HG03565 (cell line): ENCODE measurements around the gene CAMSAP2.

Experiments used
- ATAC-seq: cut with Tn5 transposase; IDR thresholded peaks from one replicate; pipeline ENCODE4 v1.9.1; 2021; ENCODE audit warnings: mild to moderate bottlenecking, moderate library complexity; ENCODE audit not compliant: unreplicated experiment

The CAMSAP2 gene

GRCh38 chr1:200895801-200896530 lies 157.3 kb downstream of the CAMSAP2 start:
- no peak for ATAC-seq

DNA sequence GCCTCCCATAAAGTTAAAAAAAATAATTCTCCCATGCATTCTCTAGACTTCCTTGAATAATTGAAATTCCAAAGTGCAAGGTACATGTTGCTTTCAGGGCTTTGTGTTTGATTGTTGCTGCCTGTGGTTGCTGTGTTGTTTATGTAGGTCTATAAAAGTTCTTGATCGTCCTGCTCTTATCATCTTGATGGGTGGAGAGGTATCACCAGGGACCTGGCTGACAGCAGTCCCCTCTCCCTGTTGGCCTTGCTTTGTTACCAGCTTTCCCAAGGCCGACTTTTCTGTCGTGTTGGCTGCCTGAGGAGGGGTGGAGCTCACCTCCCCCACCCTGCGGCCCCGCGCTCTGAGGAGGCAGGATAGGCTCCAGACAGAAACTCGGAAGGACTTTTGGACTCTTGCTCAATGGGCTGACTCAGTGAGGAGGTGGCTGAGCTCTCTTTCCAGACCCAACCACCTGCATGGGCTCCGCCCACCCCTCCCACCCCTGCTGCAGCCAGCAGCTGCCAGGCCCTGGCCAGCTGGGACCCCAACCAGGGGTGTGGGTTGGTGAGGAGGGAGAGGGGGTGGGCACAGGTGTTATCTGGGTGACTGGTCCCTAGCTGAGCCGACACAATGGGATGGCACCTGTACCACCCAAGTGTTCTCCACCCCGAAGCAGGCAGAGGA lies 158.0 kb downstream of the CAMSAP2 start:
- no peak for ATAC-seq

DNA sequence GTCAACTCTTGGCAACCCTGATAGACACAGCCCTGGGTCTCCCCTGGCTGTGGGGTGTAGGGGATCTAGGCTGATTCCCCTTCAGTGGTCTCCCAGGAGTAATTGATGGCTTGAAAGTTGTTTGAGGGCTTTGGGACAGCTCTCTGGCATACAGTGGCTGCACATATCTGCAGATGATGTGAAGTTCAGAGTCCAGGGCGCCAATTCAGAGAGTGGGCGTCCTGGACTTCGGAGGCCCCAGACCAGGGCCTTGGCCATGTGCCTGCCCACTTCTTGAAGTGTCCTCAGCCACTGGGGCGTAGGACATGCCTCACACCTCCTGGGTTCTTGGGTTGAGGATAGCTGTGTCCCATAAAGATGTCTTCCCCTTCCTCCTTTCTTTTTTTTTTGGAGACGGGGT lies 158.6 kb downstream of the CAMSAP2 start:
- ATAC-seq: no peak

GRCh38 chr1:200899015-200899386 lies 160.3 kb downstream of the CAMSAP2 start:
- ATAC-seq: no peak

GRCh38 chr1:200899451-200899915 lies 160.8 kb downstream of the CAMSAP2 start:
- no peak for ATAC-seq

DNA sequence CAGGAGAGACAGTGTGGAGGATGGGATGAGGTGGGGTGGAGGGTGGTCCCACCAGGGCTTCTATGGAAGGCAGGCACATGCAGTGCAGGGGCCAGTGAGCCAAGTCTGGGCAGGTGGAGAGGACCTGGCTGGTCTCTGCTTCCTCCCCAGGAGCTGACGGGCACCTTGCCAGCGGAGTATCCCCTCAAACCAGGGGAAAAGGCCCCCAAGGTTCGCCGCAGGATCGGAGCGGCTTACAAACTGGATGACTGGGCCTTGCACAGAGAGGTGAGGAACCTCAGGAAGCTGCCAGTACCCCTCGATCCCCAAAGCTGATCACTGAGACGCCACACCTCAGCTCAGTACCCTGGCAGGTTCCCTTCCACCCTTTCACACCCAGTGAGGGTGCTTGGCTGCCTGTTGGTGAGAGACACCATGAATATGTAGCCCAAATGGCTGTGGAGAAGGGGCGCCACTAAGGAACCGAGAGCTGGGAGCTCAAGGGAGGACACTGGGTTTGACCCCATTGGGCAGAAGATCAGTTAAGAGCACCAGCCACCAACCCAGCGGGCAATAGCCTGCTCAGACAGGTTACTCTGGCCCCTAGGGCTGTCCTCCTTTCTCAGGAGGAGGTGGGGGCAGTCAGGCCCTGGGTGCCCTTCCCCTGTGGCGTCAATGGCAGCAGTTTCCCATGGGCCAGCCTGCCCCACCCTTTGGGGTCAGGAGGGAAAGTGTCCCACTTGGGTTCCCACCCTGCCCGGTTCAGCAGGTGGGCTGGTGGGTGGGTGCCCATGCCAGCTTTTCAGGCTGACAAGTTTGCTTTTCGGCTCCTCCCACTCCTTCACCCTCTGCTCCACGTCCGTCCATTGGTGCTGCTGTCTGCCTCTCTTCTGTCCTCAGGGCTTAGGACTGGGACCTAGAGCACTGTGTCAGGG lies 161.5 kb downstream of the CAMSAP2 start:
- no peak for ATAC-seq

DNA sequence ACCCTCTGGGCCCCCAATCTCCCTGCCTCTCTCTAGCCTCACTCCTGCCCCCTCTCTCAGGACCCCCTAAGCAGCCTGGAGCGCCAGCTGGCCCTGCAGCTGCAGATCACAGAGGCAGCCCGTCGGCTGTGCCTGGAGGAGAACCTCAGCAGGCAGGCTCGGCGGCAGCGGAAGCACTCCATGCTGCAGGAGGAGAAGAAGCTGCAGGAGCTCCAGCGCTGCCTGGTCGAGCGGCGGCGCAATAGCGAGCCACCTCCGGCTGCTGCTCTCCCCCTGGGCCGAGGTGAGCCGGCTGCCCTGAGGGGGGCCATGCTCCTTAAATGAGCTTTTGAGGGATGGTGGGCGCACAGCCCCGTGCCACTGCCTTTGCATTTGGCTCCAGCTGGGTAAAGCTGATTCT lies 162.2 kb downstream of the CAMSAP2 start:
- ATAC-seq: no peak

DNA sequence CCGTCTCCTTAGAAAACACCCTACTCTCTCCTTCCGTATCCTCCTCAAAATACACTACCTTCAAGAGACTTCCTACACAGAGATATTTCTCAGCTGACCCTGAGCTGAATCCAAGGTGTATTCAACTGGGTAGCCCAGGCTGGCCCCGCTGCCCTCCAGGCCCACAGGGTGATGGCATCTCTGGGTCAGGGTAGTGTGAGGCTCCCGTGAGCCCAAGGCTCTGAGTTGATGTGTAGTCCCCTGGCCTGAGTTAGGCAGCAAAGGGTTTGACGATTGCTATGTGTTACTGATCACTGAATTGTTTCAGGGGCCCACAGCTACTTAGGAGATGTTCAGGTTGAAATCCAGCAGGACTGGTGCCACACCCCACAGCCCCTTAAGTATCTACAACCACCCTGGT lies 162.7 kb downstream of the CAMSAP2 start:
- ATAC-seq: no peak

GRCh38 chr1:200901796-200902444 lies 163.2 kb downstream of the CAMSAP2 start:
- ATAC-seq: no peak

- no peak for ATAC-seq
These were observed 165.1 kb downstream of the CAMSAP2 start for GRCh38 chr1:200903793-200904192.

- ATAC-seq: no peak
These were observed 166.1 kb downstream of the CAMSAP2 start for GRCh38 chr1:200904772-200905171.

- ATAC-seq: peak; percentile 61
These were observed 166.8 kb downstream of the CAMSAP2 start for GRCh38 chr1:200905411-200906052.

DNA sequence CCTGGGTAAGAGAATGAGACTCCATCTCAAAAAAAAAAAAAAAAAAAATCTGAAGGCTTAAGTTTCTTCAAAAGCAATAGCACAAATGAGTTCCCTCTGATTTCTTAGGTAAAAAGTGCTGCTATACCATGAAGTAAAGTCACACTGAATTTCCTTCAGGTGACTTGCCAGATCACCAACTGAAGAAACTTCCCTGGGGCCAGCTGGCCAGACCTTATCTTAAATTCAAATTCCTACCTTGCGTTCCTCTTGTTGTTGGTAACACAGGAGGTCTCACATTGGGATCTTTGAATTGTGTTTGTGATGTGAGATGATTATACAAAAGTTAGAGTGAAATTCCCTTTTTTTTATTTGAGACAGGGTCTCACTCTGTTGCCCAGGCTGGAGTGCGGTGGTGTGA lies 167.8 kb downstream of the CAMSAP2 start:
- ATAC-seq: no peak

GRCh38 chr1:200907611-200908097 lies 169.0 kb downstream of the CAMSAP2 start:
- peak; percentile 69 for ATAC-seq

DNA sequence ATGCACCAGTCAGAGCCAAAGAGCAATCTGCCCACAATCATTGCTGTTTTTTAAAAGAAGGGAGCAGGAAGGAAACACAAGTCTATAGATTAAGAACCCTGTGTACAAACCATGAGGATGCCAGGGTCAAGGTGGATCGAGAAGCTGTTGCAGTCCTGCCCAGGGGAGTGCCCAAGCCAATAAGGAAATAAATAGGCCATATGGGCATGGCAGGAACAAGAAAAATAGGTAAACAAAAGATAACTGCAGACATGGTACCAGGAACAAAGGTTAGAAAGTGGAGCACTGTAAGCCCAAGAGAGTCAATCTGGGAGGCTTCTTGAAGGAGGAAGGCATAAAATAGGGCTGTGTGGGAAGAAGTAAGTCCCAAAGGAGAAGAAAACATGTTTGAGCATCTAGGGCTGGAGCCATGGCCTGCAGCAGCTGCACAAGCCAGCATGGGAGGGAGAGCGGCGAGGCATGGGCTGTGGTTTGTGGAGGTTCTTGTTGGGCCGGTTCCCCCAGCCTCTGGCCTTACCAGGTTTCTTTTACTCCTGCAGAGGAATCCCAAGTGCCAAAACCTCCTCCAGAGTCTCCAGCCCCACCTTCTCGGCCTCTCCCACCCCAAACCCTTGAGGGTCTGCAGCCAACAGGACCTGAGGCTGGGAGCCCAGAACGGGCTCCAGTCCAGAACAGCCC lies 169.6 kb downstream of the CAMSAP2 start:
- ATAC-seq: no peak

- no peak for ATAC-seq
These were observed 170.4 kb downstream of the CAMSAP2 start for GRCh38 chr1:200909071-200909470.

DNA sequence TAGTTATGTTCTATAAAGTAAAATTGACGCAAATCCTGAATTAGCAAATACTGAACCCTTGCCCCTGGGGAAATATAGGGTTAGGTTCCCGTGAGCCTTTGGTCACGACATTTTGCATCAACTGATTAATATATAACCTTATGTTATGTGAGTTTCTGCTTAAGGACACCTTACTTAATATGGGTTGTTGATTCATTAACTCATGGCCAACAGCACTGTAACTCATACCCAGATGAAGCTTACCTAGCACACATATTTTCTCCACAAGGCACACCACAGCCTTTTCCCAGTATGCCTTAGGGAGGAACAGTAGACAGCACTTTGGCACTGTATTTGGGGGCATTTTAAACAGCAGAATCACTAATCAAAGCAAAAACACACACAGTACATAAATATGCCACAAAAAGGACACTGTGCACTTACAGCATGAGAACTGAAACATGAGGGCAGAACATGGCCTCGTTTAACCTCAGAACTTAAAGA lies 171.1 kb downstream of the CAMSAP2 start:
- no peak for ATAC-seq
